DLD1 (cell line): ENCODE data around the gene SLC24A4.

Source experiments
- in situ Hi-C: cut with HindIII; loops from 2 replicates; pipeline ENCODE4 v1.10.0; 2017; ENCODE audit warnings: low sequenced_read_pairs

Gene SLC24A4

DNA sequence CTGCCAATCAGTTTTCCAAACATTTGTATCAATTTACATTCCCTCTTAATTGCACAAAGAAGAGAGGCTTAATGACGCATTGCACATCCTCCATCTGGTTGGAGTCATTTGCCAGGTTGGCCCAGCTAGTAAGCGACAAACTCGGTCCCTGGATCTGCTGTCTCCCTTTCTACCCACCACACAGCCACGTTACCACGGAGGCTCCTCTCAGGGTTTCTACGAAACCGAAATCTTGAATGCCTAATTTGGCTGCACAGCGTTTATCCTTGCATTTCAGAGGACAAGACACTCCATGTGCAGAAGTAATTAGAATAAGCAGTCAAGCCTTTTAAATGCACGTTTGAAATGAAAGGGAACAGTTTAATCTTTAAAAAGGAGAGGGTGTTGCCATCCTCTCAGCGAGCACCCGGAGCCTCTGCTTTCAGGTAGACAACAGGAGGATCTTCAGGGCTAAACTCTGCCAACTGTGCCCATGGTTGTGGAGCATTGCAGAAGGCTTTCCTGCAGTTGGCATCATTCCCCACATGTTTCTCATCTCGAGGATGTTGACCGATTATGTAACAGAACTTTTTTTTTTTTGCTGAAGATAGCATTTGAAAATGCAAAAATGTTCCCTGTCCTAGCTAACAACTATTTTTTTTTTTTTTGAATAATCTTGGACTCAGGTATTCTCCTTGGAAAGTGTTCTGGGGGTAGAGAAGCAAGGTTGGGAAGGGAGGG lies 37.8 kb downstream of the SLC24A4 start:
- in situ Hi-C loops: loop anchor here (25.0 kb wide), 1 partner anchor 151 kb away; the partner anchor contains the start of gene RIN3

DNA sequence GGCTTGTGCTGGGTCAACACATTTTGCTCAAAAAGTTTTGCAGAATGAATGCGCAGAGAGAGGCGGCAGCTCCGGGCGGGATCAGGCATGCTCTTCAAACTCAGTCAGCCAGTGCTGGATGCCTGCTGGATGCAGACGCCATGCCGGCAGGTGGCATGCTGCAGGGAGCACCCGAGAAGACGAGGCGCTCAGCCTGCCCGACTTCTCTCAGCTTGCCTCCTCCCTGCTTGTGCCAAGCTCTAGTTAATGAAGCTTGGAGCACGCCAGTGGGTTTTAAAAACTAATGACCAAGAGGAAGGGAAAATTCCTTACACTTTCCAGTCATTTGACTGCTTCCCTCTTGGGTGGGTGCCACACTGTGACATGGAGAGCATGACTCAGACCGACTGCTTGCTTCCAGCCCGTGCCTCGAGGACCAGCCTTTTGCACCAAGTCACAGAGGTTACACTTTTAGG lies 39.8 kb downstream of the SLC24A4 start:
- in situ Hi-C loops: loop anchor here (25.0 kb wide), 1 partner anchor 149 kb away; the partner anchor contains the start of gene RIN3

DNA sequence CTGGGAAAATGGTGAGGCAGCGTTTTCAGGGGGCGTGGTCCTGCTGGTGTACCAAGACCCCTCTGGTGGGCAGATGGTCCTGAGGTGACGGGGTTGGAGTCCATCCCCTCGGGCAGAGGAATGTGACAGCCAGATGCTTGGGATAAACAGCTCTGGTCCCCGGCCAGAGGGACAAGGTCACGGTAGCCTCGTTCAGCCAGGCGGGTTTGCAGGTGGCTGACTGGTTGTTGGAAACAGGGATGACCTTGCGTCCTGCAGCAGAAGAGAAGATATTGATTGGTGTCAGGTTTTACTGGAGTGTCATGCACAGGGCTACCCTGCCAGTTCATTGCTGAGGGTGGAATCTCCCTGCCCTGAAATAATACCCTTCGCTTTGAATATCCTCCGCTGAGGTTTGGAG lies 43.3 kb downstream of the SLC24A4 start:
- in situ Hi-C loops: loop anchor here (25.0 kb wide), 1 partner anchor 146 kb away; the partner anchor contains the start of gene RIN3

DNA sequence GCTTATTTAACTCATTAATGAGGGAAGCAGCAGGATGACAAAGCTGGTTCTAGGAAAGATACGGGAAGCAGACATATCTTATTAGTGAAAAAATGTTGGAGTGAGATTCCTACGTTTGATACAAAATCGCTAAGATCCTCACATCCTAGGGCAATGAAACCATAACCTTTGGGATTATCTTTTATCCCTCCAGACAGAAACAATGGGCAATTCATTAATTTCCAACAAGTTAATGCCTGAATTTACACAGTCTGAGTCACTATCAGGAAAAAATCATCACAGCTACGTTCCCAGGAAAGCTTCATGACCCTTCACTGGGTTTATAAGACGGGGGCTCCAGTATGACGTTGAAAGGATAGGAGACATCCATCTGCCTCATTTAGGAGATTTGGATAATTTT lies 45.0 kb downstream of the SLC24A4 start:
- in situ Hi-C loops: loop anchor here (25.0 kb wide), 1 partner anchor 144 kb away; the partner anchor contains the start of gene RIN3

DNA sequence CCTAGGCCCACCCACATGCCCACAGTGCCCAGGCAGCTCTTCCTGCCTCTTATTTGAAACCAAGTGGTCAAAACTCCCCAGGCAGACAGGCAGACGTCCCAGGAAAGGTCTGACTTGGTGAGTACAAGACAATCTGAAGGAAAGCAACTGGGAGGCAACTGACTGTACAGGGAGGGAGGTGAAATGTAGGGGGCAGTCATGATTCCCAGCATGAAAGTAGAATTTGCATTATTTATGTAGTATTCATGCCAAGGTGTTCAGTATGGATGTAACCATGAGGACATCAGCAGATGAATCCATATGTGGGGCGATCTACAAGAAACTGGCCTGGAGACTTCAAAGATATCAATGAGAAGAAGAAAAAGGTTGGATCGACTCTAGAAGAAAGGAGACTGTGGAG lies 46.1 kb downstream of the SLC24A4 start:
- in situ Hi-C loops: loop anchor here (25.0 kb wide), 1 partner anchor 143 kb away; the partner anchor contains the start of gene RIN3

DNA sequence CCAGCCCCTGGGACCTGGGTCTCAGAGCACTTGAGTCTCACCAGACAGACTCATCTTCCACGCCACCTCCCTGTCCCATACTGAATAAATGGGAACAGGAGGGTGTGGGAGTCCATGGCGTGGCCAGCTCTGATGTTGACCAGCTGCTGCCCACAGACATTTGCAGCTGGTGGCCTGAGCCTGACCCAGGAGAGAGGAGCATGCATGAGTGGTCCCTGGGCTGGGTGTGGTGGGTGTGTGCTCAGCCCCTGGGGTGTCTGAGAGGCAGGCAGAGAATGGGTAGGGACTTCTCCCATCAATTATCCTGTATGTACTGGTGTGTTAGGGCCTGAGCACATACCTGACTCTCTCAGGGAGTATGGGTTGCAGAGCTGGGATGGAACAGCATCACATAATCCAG lies 49.3 kb downstream of the SLC24A4 start:
- in situ Hi-C loops: loop anchor here (25.0 kb wide), 1 partner anchor 140 kb away; the partner anchor contains the start of gene RIN3

DNA sequence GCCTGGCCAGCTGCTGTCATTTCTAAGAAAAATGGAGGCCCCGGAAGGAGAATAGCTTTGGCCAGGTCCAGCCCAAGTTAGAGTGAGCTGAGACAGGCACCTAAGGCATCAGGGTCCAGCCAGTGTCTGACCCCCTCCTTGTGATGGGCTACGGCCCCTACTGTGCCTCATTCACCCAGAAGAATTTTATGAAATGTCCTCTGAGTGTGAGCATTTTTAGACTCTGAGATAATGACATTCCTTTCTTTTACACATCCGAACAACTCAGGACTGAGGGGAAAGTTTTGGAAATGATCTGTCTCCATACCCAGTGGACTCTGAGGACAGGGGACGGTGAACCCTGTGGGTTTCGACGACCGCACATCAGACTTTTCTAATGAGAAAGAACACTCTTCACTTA lies 50.4 kb downstream of the SLC24A4 start:
- in situ Hi-C loops: loop anchor here (25.0 kb wide), 1 partner anchor 139 kb away; the partner anchor contains the start of gene RIN3

DNA sequence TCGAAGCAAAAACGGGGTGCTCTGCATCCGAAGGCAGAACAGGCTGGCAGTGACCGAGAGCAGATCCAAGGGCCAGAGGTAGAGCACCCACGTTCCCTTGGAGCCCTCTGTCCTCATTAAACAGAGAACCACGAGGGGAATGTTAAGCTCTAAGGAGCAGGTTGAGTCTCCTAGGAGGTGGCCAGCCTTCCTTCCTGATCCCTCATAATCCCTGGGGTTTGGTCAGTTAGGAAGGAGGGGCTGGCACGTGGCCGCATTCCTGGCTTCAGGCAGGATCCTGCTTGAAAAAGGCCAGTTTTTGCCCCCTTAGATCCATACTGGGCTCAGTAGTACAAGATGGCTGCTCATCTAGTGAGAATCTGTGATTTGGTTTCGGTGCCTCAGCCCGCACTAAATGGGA lies 57.2 kb downstream of the SLC24A4 start:
- in situ Hi-C loops: no loop called here

DNA sequence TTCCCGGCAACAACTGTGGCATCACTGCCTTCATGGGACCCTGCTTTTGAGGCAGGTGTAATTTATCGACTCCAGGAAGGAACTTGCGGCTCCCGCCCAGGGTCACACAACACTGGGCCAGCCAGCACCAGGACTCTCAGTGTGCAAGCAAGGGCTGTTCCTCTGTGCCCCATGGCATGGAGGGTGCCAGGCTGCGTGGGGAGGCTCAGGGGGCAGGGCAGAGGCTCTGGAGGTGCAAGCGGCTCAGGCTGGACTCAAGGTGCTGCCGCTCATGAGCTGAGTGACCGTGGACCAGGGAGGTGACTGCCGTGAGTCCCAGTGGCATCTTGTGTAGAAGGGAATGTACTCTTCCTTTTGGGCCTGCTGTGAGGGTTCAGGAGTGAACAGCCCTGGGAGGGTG lies 57.6 kb downstream of the SLC24A4 start:
- in situ Hi-C loops: no loop called here

DNA sequence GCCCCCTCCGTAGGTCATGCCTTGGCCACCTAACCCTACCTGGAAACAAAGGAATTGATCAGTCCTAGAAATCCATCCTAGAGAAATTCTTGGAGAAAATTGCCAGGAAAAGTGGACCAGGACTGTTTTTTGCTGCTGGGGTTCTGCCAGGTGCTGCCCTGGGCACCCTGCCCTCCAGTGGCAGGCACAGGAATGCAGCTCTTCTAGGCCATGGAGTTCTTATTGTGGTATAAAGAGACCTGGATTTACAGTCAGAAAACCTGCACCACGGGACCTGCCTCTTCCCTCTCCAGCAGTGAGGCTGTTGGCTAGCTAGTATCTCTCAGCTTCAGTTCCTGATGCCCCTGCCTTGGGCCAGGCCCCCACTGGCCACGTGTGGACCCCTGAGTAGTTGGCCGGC lies 59.7 kb downstream of the SLC24A4 start:
- in situ Hi-C loops: no loop called here

DNA sequence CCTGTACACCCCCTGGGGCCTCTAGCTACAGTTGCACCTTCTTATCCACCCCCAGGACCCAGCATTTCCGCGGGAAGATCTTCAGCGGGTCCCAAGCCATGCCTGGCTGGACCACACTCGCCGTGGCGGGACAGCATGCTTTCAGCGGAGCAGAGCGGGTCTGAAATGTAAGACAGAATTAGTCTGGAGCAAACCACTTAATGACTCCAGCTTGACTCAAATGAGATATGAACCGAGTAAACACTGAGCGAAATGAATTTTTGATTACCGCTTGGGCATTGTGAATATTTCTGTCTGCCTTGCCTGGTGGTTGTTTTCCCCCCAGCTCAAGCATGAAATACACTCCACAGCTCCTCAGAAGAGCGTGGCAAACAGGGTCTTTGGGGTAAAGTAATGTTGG lies 60.8 kb downstream of the SLC24A4 start:
- in situ Hi-C loops: no loop called here

DNA sequence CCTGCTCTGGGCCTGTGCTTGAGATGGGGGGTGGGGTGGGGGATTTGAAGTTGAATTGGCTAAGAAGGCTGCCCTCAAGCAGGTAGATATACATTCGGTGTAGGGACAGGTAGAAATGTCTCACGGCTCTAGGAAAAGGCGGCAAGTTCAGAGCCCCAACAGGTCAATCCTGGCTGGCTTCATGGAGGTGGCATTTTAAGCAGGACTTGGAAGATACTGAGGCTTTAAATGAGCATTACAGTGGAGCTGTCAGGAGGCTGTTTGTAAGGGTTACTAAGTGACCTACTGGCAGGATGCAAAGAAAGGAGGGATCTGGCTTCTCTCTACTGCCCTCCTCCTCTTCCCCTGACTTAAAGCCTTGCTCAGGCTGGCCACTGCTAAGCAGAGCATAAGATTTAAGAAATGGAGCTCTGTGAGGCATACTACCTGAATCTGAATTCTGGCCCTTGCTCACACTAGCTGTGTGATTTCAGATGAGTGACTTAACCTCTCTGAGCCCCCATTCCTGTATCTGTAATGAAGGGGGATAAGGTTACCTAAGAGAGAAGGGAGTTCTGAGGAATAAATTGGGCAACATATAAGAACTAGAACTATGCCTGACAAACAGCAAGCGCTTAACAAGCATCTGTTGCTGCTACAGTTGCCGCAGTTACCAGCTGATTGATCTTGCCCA lies 61.6 kb downstream of the SLC24A4 start:
- in situ Hi-C loops: no loop called here

DNA sequence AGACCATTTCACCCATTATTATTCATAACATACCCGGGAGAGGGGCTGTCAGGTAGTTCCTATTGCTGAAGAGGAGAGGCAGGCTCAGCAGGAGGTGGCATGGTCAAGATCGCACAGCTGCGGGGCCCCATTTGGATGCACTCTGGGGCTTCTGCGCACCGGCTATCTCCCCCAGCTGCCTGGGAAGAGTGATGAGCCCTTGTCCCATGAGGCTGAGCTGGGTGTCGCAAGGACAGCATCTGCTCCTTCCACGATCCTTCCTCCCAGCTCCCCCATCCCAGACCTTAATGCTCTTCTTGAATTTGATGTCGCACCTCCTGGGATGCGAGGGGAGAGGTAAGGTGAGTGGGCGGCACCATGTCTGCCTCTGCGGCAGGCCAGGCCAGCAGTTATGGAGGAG lies 62.6 kb downstream of the SLC24A4 start:
- in situ Hi-C loops: no loop called here

DNA sequence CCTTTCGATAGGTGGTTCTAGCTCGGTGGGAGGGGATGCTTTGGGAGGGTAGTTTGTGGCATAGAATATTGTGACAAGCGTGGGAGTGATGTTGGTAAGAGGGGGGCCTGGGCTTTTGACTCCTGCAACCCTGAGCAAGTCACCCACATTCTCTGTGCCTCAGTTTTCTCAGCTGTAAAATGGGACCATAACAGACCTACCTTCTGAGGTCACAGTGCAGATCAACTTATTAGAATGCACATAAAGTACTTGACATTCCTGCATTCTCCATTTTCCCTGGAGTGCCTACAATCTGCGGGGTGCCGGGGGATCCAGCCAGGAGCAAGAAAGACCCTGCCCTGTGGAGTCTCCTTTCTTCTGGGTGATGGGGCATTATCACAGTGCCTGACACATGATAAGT lies 63.2 kb downstream of the SLC24A4 start:
- in situ Hi-C loops: no loop called here

DNA sequence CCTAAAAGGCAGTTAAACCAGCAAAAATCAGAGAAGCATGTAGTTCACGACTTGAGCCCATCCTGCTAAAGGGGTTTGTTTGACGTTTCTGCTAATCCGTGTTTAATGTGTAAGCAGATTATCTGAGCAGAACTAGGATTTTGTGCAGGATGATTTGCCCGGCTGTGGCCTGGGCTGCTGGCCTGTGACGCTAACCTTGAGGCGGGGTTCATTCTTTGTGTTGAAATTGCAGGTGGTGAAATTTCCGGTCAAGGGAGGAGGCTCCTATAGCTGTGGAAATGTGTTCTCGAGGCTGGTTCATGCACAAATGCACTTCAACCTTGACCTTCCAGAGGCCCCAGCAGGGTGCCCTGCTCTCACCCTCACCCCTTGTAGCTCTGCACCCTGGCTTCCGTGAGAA lies 63.7 kb downstream of the SLC24A4 start:
- in situ Hi-C loops: no loop called here

DNA sequence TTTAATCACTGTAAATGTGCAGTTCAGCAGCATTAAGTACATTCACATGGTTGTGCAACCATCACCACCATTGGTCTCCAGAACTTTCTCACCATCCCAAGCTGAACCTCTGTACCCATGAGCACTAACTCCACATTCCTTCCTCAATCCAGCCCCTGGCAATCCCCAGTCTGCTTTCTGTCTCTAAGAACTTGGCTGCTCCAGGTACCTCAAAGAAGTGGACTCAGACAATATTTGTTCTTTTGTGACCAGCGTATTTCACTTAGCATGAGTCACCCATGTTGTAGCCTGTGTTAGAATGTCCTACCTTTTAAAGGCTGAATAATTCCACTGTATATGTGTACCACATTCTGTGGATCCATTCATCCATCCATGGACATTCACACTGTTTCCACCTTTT lies 64.6 kb downstream of the SLC24A4 start:
- in situ Hi-C loops: no loop called here

DNA sequence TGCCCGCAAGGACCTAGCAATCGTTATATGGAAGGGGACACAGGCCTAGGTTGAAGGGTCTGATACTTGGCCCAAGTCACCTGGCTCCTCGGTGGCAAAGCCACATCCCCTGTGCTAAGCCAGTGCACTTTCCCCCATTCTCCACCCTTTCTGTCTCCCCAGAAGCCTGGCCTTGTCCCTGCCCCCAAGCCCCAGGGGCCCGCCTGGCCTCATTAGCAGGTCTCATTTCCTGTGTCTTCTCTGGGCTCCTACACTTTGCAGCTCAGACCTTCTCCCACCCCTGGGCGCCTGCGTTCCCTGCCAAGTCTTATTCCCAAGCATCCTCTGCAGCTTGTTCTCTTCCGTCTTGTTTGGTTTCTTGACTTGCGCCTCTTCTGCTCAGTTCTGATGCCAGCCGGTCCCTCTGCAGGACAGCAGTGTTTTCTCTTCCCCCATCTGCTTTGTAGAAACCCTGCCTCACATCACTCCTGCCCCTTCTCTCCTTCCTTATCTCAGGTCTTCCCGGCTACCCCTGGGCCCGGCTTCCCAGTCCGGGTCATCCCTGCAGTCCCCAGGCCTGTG lies 66.7 kb downstream of the SLC24A4 start:
- in situ Hi-C loops: no loop called here

DNA sequence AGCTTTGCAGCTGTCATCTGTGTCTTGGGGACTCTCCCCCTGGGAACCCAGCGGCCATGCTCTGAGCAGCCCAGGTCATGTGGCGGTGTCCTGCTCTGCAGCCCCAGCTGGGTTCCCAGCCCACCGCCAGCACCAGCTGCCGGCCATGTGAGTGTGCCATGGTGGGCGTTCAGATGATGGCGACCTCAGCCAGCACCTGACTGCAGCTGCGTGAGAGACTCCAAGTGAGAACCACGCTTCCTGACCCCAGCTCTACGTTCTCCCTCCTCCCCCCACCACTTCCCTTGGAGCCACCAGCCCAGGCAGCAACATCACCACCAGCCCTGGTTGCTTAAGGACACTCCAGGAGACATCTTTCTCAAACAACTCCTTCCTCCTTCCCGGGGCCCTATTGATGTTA lies 68.8 kb downstream of the SLC24A4 start:
- in situ Hi-C loops: no loop called here

DNA sequence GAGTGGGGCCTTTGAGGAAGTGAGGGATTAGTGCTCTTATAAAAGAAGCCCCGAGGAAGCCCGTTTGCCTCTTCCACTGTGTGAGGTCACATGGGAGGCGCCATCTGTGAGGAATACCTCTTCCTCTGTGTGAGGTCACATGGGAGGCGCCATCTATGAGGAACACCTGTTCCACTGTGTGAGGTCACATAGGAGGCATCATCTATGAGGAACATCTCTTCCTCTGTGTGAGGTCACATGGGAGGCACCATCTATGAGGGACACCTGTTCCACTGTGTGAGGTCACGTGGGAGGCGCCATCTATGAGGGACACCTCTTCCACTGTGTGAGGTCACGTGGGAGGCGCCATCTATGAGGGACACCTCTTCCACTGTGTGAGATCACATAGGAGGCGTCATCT lies 69.7 kb downstream of the SLC24A4 start:
- in situ Hi-C loops: no loop called here

DNA sequence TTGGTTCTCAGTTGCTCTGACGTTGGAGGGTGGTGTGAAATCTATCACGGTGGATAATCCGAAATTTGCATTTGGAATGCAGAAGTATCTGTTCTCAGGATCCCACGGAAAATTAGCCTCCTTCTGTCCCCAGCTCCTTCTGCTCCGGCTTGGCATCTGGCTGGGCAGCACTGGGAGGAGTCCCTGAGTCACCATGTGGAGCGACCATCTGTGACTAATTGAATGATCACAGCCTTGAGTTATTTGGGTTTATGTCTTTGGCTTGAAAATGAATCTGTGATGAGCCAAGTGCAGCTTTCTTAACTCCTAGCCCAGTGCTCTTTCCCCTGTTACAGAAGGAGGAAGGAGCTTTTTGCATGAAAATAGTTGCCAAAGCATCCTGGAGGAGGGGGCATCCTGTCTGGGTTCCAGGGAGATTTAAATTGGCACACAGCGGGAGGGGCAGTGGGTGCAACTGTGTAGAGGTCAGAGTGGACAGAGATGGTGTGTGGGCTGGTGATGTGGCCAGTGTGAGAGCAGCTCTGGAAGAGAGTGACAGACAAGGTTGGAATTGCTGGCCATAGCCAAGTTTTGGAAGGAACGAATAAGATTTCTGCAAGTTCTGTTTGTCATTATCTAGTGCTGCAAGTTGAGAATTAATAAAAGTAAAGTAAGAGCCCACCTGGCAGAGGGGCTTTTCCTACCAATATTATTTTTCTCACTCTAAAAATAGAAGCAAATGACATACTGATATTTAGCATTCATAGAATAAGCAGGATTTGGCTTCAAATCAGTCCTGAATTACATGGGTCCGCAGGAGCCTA lies 74.4 kb downstream of the SLC24A4 start:
- in situ Hi-C loops: no loop called here
